KMS-11 (cell line): Measurements from ENCODE around the gene MT1X.
"Not testable (repeated sequence)": the region's sequence is repeated elsewhere in the genome, so short reads cannot be mapped to it uniquely, and the experiment has no call there.

Source experiments
- H2AFZ ChIP-seq: fragments of 200-600 bp; sonication (generic); 2 replicates; pipeline ENCODE4 v1.6.1; 2016; ENCODE audit warnings: antibody characterized with exemption, mixed run types, low read depth
- H3K27ac ChIP-seq: fragments of 200-600 bp; sonication (generic); 2 replicates; pipeline ENCODE4 v1.6.1; 2016; ENCODE audit warnings: mild to moderate bottlenecking, mixed run types
- H3K27me3 ChIP-seq: fragments of 200-600 bp; sonication (generic); 2 replicates; pipeline ENCODE4 v1.6.1; 2017; ENCODE audit warnings: mild to moderate bottlenecking, low read depth, mixed run types, moderate library complexity; ENCODE audit not compliant: insufficient read depth
- H3K36me3 ChIP-seq: fragments of 200-600 bp; sonication (generic); 2 replicates; pipeline ENCODE4 v1.6.1; 2017; ENCODE audit warnings: mild to moderate bottlenecking, mixed run types; ENCODE audit not compliant: insufficient read depth
- H3K4me1 ChIP-seq: fragments of 200-600 bp; sonication (generic); 2 replicates; pipeline ENCODE4 v1.6.1; 2016; ENCODE audit warnings: mild to moderate bottlenecking, low read depth, mixed run types; ENCODE audit not compliant: poor library complexity, severe bottlenecking
- H3K4me2 ChIP-seq: fragments of 200-600 bp; sonication (generic); 2 replicates; pipeline ENCODE4 v1.7.0; 2016; ENCODE audit warnings: mild to moderate bottlenecking, mixed run types
- H3K4me3 ChIP-seq: fragments of 200-600 bp; sonication (generic); IDR thresholded peaks from 2 replicates; pipeline ENCODE4 v1.6.1; 2017; ENCODE audit warnings: low read depth, low read length, mixed read lengths; ENCODE audit not compliant: insufficient read depth
- H3K79me2 ChIP-seq: fragments of 200-600 bp; sonication (generic); 2 replicates; pipeline ENCODE4 v1.6.1; 2016; ENCODE audit warnings: low read depth, mixed run types; ENCODE audit not compliant: insufficient read depth
- H3K9ac ChIP-seq: fragments of 200-600 bp; sonication (generic); 2 replicates; pipeline ENCODE4 v1.6.1; 2016; ENCODE audit warnings: mild to moderate bottlenecking, mixed run types
- H4K20me1 ChIP-seq: fragments of 200-600 bp; sonication (generic); 2 replicates; pipeline ENCODE4 v1.6.1; 2016; ENCODE audit warnings: mild to moderate bottlenecking, mixed run types; ENCODE audit not compliant: insufficient read depth
- CTCF ChIP-seq: fragments of 200-600 bp; sonication (generic); conservative IDR thresholded peaks from 2 replicates; pipeline ENCODE4 v1.6.1; 2017; ENCODE audit warnings: low read depth, mild to moderate bottlenecking, antibody characterized with exemption, low read length, moderate library complexity, mixed read lengths

MT1X gene

GRCh38 chr16:56711862-56712261 is 29.6 kb downstream of the MT1X start:
- H3K4me1 ChIP-seq, result no peaks in the 10 kb centered on the region
- no peak overlapping the region for H2AFZ ChIP-seq
- TF ChIP-seq CTCF, result no peak
- no peak overlapping the region for H3K27ac ChIP-seq
- H3K79me2 ChIP-seq, result no peaks in the 10 kb centered on the region
- H4K20me1 ChIP-seq, result no peaks in the 10 kb centered on the region
- no peaks in the 10 kb centered on the region for H3K36me3 ChIP-seq
- no peak overlapping the region for H3K4me3 ChIP-seq
- no peak overlapping the region for H3K4me2 ChIP-seq
- no peaks in the 10 kb centered on the region for H3K27me3 ChIP-seq
- no peak overlapping the region for H3K9ac ChIP-seq

- TF ChIP-seq CTCF, result no peak
- H3K27ac ChIP-seq, result no peak overlapping the region
- no peaks in the 10 kb centered on the region for H3K4me1 ChIP-seq
- no peak overlapping the region for H3K4me2 ChIP-seq
- H3K4me3 ChIP-seq, result no peak overlapping the region
- H3K36me3 ChIP-seq, result no peaks in the 10 kb centered on the region
- no peaks in the 10 kb centered on the region for H3K79me2 ChIP-seq
- H4K20me1 ChIP-seq, result no peaks in the 10 kb centered on the region
- H3K9ac ChIP-seq, result no peak overlapping the region
- H3K27me3 ChIP-seq, result no peaks in the 10 kb centered on the region
- H2AFZ ChIP-seq, result no peak overlapping the region
Measured at GRCh38 chr16:56713794-56714193, 31.5 kb downstream of the MT1X start.

- H3K4me1 ChIP-seq, result no peaks in the 10 kb centered on the region
- H3K4me3 ChIP-seq, result no peak overlapping the region
- H3K27me3 ChIP-seq, result no peaks in the 10 kb centered on the region
- H2AFZ ChIP-seq, result no peak overlapping the region
- no peak overlapping the region for H3K4me2 ChIP-seq
- H4K20me1 ChIP-seq, result no peaks in the 10 kb centered on the region
- TF ChIP-seq CTCF, result no peak
- H3K79me2 ChIP-seq, result no peaks in the 10 kb centered on the region
- no peaks in the 10 kb centered on the region for H3K36me3 ChIP-seq
- no peak overlapping the region for H3K9ac ChIP-seq
- H3K27ac ChIP-seq, result no peak overlapping the region
Measured at GRCh38 chr16:56715126-56715525, 32.9 kb downstream of the MT1X start.

DNA sequence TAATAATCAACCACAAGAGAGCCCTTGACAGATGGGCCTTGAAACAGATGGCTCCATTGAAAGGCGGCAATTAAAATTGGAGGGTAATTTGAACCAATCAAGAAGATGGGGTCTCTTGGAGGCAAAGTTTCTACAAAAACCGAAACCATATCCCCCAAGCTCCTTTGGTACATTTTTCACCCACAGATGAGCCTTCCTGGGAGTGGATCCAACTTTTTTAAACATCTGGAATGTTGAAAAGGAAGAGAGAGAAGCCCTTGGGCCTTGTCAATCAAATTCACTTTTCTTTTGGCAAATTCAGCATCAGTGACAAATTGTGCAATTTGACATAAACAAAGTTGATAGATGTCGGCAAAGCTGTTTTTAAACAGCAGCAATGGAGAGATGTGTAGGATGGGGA is 34.5 kb downstream of the MT1X start:
- Histone ChIP-seq H3K36me3 (no peaks in the 10 kb centered on the region), H4K20me1 (no peaks in the 10 kb centered on the region), H3K27me3 (no peaks in the 10 kb centered on the region), H3K4me2 (no peak overlapping the region), H3K4me1 (no peaks in the 10 kb centered on the region), H3K4me3 (no peak overlapping the region), H3K9ac (no peak overlapping the region), H2AFZ (no peak overlapping the region), H3K27ac (no peak overlapping the region), H3K79me2 (no peaks in the 10 kb centered on the region)
- no peak for TF ChIP-seq CTCF

DNA sequence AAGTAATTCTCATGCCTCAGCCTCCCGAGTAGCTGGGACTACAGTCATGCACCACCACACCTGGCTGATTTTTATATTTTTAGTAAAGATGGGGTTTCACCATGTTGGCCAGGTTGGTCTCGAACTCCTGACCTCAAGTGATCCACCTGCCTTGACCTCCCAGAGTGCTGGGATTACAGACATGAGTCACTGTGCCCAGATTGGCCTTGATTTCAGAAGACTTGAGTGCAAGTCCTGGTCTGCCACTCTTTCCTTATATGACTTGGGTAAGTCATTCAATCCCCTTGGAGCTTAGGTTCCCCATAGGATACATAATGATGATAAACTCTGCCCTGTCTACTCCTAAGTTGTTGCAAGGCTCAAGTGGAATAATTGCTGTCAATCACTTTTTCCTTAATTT is 35.3 kb downstream of the MT1X start:
- not testable (repeated sequence) for H3K4me3 ChIP-seq, H3K27me3 ChIP-seq, H2AFZ ChIP-seq, H4K20me1 ChIP-seq, H3K36me3 ChIP-seq, H3K27ac ChIP-seq, H3K79me2 ChIP-seq, H3K9ac ChIP-seq, H3K4me2 ChIP-seq, H3K4me1 ChIP-seq
